ENCODE results near the gene SEC31A. TPM values are rescaled to one million over a fixed set of nuclear protein-coding genes. Genes with fewer than 3 reads are reported as not detected.

SEC31A gene
- polyA plus RNA-seq, 5 donors, result 223 to 260 (median 248) TPM

DNA sequence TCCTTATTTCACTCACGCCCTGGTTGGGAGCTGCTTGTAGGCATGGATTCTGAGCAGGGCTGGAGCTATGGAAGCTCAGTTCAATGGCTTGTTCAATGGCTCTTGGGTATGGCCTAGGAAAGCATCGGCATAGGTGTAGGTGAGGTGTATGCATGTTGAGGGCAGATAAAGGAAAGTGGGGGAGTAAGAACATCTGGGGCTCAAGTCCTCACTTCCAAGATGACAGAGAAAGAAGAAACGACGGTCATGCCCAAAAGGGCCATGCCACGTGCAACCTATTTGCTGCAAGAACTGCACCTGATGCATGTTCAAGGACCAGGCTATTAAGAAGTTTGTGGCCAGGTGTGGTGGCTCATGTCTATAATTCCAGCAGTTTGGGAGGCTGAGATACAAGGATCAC lies 115.7 kb downstream of the SEC31A start:
- DNase-seq, result no peak

DNA sequence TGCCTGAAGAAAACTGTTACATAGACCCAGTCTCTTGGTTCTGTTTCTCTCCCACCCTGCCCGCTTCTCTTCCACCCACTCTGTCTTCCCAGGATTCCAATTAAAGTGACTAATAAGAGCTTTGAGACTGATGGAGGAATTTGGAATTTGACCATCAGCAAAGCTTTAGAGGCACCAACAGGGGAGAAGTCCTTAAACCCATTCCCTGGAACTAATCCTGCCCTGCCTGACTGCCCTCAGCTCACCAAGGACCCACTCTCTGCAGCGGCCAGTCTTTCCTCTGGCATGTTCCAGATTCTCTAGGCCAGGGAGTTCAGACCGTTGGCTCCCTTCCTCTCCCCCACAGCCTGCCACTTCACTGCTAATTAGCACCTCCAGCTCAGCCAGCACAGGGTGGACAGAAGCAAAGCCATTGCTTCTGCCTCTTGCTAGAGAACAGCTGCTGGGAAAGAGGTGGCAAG lies 116.2 kb downstream of the SEC31A start:
- DNase-seq, result no peak

DNA sequence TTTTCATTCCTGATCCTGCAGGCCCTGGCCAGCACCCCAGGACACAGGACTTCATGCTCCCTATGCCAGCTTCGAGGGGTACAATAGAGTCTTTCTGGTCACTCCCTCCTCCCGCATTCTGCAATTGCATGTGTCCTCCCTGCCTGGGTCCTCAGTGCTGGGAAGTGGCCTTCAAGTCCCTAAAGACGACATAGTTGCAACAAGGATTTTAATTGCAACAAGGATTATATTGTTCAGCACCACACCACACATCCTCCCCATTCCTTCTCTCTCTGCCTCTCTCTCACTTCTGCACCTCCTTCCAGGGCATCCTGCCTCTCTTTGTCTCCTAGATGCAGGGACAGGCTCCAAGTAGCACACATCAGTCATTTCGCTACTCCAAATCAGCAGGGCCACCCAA lies 117.9 kb downstream of the SEC31A start:
- no peak for DNase-seq

DNA sequence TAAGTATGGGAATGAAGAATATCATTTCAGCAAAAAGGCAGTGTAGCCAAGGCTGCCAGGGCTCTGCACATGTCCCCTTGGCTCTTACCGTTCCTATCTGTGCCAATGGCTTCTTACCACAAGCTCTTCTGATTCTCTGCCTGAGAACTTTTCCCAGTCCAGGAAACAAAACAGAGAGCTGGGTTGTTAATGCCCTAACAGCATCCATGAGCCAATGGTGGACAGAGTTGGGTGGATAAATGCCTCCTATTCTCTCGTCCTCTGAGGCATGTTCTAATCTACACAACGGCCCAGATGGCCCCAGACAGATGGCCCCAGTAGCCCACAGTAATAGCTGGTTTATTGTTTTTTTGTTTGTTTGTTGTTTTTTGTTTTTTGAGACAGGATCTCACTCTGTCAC lies 120.3 kb downstream of the SEC31A start:
- no peak for DNase-seq

Other genes with a start within 250 kb of the SEC31A start
- 10 to 100 TPM; 35.5 to 41.9 (median 38.5) TPM for gene SCD5, start 92.4 kb downstream of the SEC31A start, polyA plus RNA-seq (ENCODE audit: insufficient read depth in 1 of 5, insufficient read length in 5 of 5, low replicate concordance in 1 of 5)
- gene THAP9, start 9.6 kb upstream of the SEC31A start, polyA plus RNA-seq (ENCODE audit: insufficient read depth in 1 of 5, insufficient read length in 5 of 5, low replicate concordance in 1 of 5), result 10 to 100 TPM in 4 of 5 donors, 1 to 10 TPM in 1; 8.2 to 13.0 (median 11.9) TPM
- 10 to 100 TPM; 11.1 to 19.1 (median 15.7) TPM for gene LIN54, start 119.7 kb upstream of the SEC31A start, polyA plus RNA-seq (ENCODE audit: insufficient read depth in 1 of 5, insufficient read length in 5 of 5, low replicate concordance in 1 of 5)
- 10 to 100 TPM; 60.2 to 80.2 (median 70.9) TPM for gene COPS4, start 144.0 kb upstream of the SEC31A start, polyA plus RNA-seq (ENCODE audit: insufficient read depth in 1 of 5, insufficient read length in 5 of 5, low replicate concordance in 1 of 5)
- 1 to 10 TPM; 7.1 to 8.7 (median 7.7) TPM for gene PLAC8, start 223.6 kb upstream of the SEC31A start, polyA plus RNA-seq (ENCODE audit: insufficient read depth in 1 of 5, insufficient read length in 5 of 5, low replicate concordance in 1 of 5)